Neural progenitor cell (in vitro differentiated cells): ENCODE measurements around the gene ZNF319. TPM values are rescaled to one million over a fixed set of nuclear protein-coding genes. Genes with fewer than 3 reads are reported as not detected.

ENCODE experiments used
- DNase-seq: peaks from one replicate; pipeline ENCODE4 v3.0.0-alpha.2; 2016; ENCODE audit warnings: low spot score
- H2AFZ ChIP-seq: fragments of 200-600 bp; sonication (generic); replicated peaks from 2 replicates; pipeline ENCODE4 v1.6.1; 2016; ENCODE audit warnings: antibody characterized with exemption
- H3F3A ChIP-seq: fragments of 200-600 bp; sonication (generic); 2 replicates; pipeline ENCODE4 v1.6.1; 2016; ENCODE audit warnings: antibody characterized with exemption, low read depth
- H3K27ac ChIP-seq: fragments of 200-600 bp; sonication (generic); 2 replicates; pipeline ENCODE4 v1.5.1; 2016; ENCODE audit warnings: mild to moderate bottlenecking
- H3K27me3 ChIP-seq: fragments of 200-600 bp; sonication (generic); 2 replicates; pipeline ENCODE4 v1.6.1; 2016; ENCODE audit warnings: mild to moderate bottlenecking, moderate library complexity
- H3K36me3 ChIP-seq: fragments of 200-600 bp; sonication (generic); 2 replicates; pipeline ENCODE4 v1.5.1; 2016
- H3K4me1 ChIP-seq: fragments of 200-600 bp; sonication (generic); 2 replicates; pipeline ENCODE4 v1.6.1; 2016; ENCODE audit warnings: mixed run types
- H3K4me2 ChIP-seq: fragments of 200-600 bp; sonication (generic); 2 replicates; pipeline ENCODE4 v1.6.1; 2016
- H3K4me3 ChIP-seq: fragments of 200-600 bp; sonication (generic); 2 replicates; pipeline ENCODE4 v1.5.1; 2016
- H3K79me2 ChIP-seq: fragments of 200-600 bp; sonication (generic); 2 replicates; pipeline ENCODE4 v1.6.1; 2016; ENCODE audit warnings: low read depth
- H3K9ac ChIP-seq: fragments of 200-600 bp; sonication (generic); 2 replicates; pipeline ENCODE4 v1.6.1; 2016
- H3K9me3 ChIP-seq: fragments of 200-600 bp; sonication (generic); 2 replicates; pipeline ENCODE4 v1.5.1; 2016; ENCODE audit warnings: low read depth
- H4K20me1 ChIP-seq: fragments of 200-600 bp; sonication (generic); 2 replicates; pipeline ENCODE4 v1.6.1; 2016; ENCODE audit warnings: low read depth
- H3K27ac Mint-ChIP-seq: 3 replicates; pipeline ENCODE4 v1.8.0; 2021; ENCODE audit warnings: mixed read lengths
- H3K27me3 Mint-ChIP-seq: 2 replicates; pipeline ENCODE4 v1.8.0; 2022; ENCODE audit warnings: low read depth, mild to moderate bottlenecking, inconsistent platforms, moderate library complexity, mixed read lengths; ENCODE audit not compliant: insufficient read depth
- H3K36me3 Mint-ChIP-seq: 3 replicates; pipeline ENCODE4 v1.8.0; 2021; ENCODE audit warnings: mixed read lengths
- H3K4me1 Mint-ChIP-seq: 3 replicates; pipeline ENCODE4 v1.8.0; 2021; ENCODE audit warnings: mixed read lengths
- H3K4me3 Mint-ChIP-seq: 3 replicates; pipeline ENCODE4 v1.8.0; 2021; ENCODE audit warnings: mild to moderate bottlenecking, moderate library complexity, mixed read lengths
- H3K9me3 Mint-ChIP-seq: 3 replicates; pipeline ENCODE4 v1.8.0; 2020; ENCODE audit warnings: mixed read lengths
- EZH2 ChIP-seq: fragments of 200-600 bp; sonication (generic); IDR thresholded peaks from 2 replicates; pipeline ENCODE4 v1.6.1; 2017; ENCODE audit warnings: antibody characterized with exemption, mild to moderate bottlenecking, moderate library complexity
- EZH2phosphoT487 ChIP-seq: fragments of 200-600 bp; sonication (generic); IDR thresholded peaks from 2 replicates; pipeline ENCODE4 v1.6.1; 2017; ENCODE audit warnings: antibody characterized with exemption
- total RNA-seq: library from RNA; depleted of rRNA; stranded (reverse); fragments of >200 nt; gene quantifications from 2 replicates; pipeline ENCODE4 v1.2.3, GENCODE V29; 2015; ENCODE audit warnings: low replicate concordance
- TF ChIP-seq, protein P1 (sequence below): fragments of 200-600 bp; sonication (generic); IDR thresholded peaks from 2 replicates; pipeline ENCODE4 v1.5.1; 2017; ENCODE audit warnings: antibody characterized with exemption, mild to moderate bottlenecking

Gene ZNF319
- total RNA-seq, 1 donor from 2014 or later: 1.4 TPM

DNA sequence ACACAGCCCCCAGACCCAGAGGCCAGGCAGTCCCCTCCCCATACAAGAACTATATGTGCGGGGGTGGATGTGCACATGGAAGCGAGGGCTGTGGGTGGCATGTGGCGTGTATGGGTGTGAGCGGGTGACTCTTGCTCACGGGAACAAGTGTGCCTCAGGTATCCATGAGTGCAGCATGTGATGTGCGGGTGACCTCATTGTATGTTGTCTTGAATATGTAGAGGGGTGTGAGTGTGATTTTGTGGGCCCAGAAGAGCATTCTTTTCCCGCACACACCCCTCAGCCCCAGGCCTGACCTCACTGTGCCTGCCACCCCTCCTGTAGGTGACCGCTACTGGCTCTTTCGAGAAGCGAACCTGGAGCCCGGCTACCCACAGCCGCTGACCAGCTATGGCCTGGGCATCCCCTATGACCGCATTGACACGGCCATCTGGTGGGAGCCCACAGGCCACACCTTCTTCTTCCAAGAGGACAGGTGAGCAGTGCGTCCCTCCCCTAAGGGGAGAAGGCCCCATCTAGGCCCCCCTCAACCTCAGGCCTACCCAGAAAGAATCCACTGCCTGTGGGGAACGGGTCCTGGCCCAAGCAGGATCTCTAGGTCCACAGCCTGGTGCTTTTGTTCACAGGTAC lies 42.5 kb upstream of the ZNF319 start:
- TF ChIP-seq EZH2phosphoT487: no peak
- no peaks in the 10 kb centered on the region for H4K20me1 ChIP-seq
- H3K27ac Mint-ChIP-seq: no peak overlapping the region
- no peak overlapping the region for H3K9ac ChIP-seq
- H2AFZ ChIP-seq: no peak overlapping the region
- H3K4me2 ChIP-seq: no peak overlapping the region
- no peaks in the 10 kb centered on the region for H3F3A ChIP-seq
- no peak overlapping the region for H3K4me3 ChIP-seq
- H3K36me3 Mint-ChIP-seq: no peaks in the 10 kb centered on the region
- H3K27me3 ChIP-seq: no peaks in the 10 kb centered on the region
- no peak overlapping the region for H3K4me3 Mint-ChIP-seq
- no peaks in the 10 kb centered on the region for H3K9me3 Mint-ChIP-seq
- no peaks in the 10 kb centered on the region for H3K9me3 ChIP-seq
- peaks cover 4% of the 10 kb centered on the region for H3K27me3 Mint-ChIP-seq
- DNase-seq: no peak
- no peak overlapping the region for H3K27ac ChIP-seq
- H3K4me1 Mint-ChIP-seq: no peaks in the 10 kb centered on the region
- H3K4me1 ChIP-seq: peaks cover 7% of the 10 kb centered on the region
- H3K36me3 ChIP-seq: no peaks in the 10 kb centered on the region
- H3K79me2 ChIP-seq: no peaks in the 10 kb centered on the region

DNA sequence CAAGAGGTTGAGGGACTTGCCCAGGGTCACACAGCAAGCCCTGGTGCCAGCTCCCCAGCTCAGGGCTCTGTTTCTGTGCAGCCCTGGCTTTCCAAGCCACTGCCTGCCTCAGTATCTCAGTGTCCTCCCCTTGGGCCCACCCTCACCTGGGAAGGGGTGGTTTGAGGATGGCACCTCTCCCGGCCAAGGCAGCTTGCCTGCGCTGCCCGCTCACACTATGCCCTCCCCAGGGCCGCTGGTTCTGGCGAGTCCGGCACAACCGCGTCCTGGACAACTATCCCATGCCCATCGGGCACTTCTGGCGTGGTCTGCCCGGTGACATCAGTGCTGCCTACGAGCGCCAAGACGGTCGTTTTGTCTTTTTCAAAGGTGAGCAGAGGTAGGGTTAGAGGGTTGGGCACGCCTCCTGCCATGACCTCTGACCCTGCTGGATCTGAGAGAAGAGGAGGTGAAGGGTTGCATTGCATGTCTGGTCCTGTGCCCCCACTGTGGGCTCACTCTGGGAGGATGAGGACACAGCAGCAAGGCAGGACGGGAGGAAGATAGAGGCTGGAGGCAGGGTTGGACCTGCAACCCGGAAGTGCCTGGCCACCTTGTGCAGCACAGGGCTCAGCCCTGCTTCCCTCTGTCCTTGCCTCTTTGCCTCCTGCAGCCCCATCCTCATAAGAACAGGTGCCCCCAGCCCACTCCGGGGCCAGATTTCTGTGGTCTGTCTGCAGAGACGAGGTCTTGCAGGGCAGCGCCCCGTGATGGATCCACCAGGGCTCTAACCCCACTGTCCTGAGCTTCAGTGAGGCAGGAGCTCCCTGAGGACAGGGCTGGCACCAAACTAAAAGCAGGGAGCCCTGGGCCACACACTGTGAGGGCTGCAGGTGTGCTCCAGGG lies 41.8 kb upstream of the ZNF319 start:
- no peak overlapping the region for H3K4me3 Mint-ChIP-seq
- no peaks in the 10 kb centered on the region for H3K9me3 ChIP-seq
- no peak overlapping the region for H3K9ac ChIP-seq
- H3K36me3 ChIP-seq: no peaks in the 10 kb centered on the region
- peaks cover 4% of the 10 kb centered on the region for H3K27me3 Mint-ChIP-seq
- no peak for DNase-seq
- no peaks in the 10 kb centered on the region for H3K79me2 ChIP-seq
- no peaks in the 10 kb centered on the region for H3K9me3 Mint-ChIP-seq
- no peaks in the 10 kb centered on the region for H3F3A ChIP-seq
- no peaks in the 10 kb centered on the region for H4K20me1 ChIP-seq
- peaks cover 4% of the 10 kb centered on the region for H3K4me1 ChIP-seq
- H3K27ac Mint-ChIP-seq: no peak overlapping the region
- no peaks in the 10 kb centered on the region for H3K4me1 Mint-ChIP-seq
- H3K4me3 ChIP-seq: no peak overlapping the region
- TF ChIP-seq EZH2: no peak
- no peak for TF ChIP-seq EZH2phosphoT487
- TF ChIP-seq, protein P1, sequence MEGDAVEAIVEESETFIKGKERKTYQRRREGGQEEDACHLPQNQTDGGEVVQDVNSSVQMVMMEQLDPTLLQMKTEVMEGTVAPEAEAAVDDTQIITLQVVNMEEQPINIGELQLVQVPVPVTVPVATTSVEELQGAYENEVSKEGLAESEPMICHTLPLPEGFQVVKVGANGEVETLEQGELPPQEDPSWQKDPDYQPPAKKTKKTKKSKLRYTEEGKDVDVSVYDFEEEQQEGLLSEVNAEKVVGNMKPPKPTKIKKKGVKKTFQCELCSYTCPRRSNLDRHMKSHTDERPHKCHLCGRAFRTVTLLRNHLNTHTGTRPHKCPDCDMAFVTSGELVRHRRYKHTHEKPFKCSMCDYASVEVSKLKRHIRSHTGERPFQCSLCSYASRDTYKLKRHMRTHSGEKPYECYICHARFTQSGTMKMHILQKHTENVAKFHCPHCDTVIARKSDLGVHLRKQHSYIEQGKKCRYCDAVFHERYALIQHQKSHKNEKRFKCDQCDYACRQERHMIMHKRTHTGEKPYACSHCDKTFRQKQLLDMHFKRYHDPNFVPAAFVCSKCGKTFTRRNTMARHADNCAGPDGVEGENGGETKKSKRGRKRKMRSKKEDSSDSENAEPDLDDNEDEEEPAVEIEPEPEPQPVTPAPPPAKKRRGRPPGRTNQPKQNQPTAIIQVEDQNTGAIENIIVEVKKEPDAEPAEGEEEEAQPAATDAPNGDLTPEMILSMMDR: no peak
- no peaks in the 10 kb centered on the region for H3K36me3 Mint-ChIP-seq
- no peaks in the 10 kb centered on the region for H3K27me3 ChIP-seq
- no peak overlapping the region for H3K27ac ChIP-seq
- H2AFZ ChIP-seq: no peak overlapping the region
- no peak overlapping the region for H3K4me2 ChIP-seq

DNA sequence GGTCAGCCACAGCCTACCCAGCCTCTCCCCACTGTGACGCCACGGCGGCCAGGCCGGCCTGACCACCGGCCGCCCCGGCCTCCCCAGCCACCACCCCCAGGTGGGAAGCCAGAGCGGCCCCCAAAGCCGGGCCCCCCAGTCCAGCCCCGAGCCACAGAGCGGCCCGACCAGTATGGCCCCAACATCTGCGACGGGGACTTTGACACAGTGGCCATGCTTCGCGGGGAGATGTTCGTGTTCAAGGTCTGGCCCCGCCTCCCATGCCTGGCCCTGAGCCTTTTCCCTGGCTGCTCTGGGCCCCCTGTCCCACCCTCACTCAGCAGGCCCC lies 41.1 kb upstream of the ZNF319 start:
- H3K36me3 Mint-ChIP-seq: no peaks in the 10 kb centered on the region

DNA sequence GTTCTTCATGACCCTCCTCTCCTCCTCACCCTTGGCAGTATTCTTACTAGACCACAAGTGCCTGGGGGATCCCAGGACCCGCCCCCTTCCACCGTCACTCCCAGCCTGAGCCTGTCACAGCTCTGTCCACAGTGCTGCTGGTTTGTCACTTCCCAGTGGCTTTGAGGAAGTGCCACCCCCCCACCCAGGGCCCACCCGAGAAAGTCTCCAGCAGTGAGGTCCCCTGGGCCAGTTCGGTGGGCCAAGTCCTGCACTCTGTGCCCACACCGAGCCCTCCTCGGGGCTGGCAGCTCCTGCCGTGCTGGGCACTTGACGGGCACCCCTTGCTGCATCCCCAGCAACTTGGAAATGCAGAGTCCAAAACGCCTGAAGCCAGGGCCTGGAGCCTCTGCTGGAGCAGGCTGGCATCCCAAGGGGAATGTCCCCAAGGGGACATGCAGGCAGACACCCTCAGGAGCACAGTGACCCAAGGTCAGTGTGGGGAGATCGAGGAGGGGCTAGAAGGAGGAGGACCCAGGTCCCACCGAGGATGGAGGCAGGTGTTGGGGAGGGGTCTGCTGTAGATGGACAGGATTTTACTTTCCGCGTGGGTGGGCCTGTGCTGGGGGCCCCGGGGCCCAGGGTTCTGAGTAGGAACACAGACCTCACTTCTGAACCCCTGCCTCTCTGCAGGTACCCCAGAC lies 40.6 kb upstream of the ZNF319 start:
- Histone ChIP-seq H3K4me3 (no peak overlapping the region), H3K27ac (no peak overlapping the region), H3K4me2 (no peak overlapping the region), H3K79me2 (no peaks in the 10 kb centered on the region), H3K27me3 (no peaks in the 10 kb centered on the region), H4K20me1 (no peaks in the 10 kb centered on the region), H3K9me3 (no peaks in the 10 kb centered on the region), H3K36me3 (no peaks in the 10 kb centered on the region), H2AFZ (no peak overlapping the region), H3F3A (no peaks in the 10 kb centered on the region), H3K4me1 (no peaks in the 10 kb centered on the region), H3K9ac (no peak overlapping the region)
- Mint-ChIP-seq H3K9me3 (no peaks in the 10 kb centered on the region), H3K27ac (no peak overlapping the region), H3K36me3 (no peaks in the 10 kb centered on the region), H3K4me1 (no peaks in the 10 kb centered on the region), H3K4me3 (no peak overlapping the region), H3K27me3 (peaks cover 6% of the 10 kb centered on the region)
- TF ChIP-seq, protein P1: no peak
- TF ChIP-seq EZH2phosphoT487 (no peak), EZH2 (no peak)
- DNase-seq: no peak

More for the DNA sequence above, 41.1 kb upstream of the ZNF319 start:
- Histone ChIP-seq H3K9me3 (no peaks in the 10 kb centered on the region), H3K27ac (no peak overlapping the region), H3K36me3 (no peaks in the 10 kb centered on the region), H4K20me1 (no peaks in the 10 kb centered on the region), H2AFZ (no peak overlapping the region), H3K4me1 (no peaks in the 10 kb centered on the region), H3K27me3 (no peaks in the 10 kb centered on the region), H3K4me3 (no peak overlapping the region), H3K9ac (no peak overlapping the region), H3K79me2 (no peaks in the 10 kb centered on the region), H3F3A (no peaks in the 10 kb centered on the region), H3K4me2 (no peak overlapping the region)
- H3K4me3 Mint-ChIP-seq: no peak overlapping the region
- peaks cover 6% of the 10 kb centered on the region for H3K27me3 Mint-ChIP-seq
- DNase-seq: no peak
- no peak overlapping the region for H3K27ac Mint-ChIP-seq
- H3K9me3 Mint-ChIP-seq: no peaks in the 10 kb centered on the region
- H3K4me1 Mint-ChIP-seq: no peaks in the 10 kb centered on the region
- no peak for TF ChIP-seq EZH2phosphoT487
- no peak for TF ChIP-seq EZH2
